GM19324 (cell line): ENCODE measurements around the gene DOK6.

Experiments used
- ATAC-seq: cut with Tn5 transposase; IDR thresholded peaks from one replicate; pipeline ENCODE4 v1.9.1; 2021; ENCODE audit warnings: mild to moderate bottlenecking, moderate library complexity; ENCODE audit not compliant: unreplicated experiment, low FRiP score

The DOK6 gene

DNA sequence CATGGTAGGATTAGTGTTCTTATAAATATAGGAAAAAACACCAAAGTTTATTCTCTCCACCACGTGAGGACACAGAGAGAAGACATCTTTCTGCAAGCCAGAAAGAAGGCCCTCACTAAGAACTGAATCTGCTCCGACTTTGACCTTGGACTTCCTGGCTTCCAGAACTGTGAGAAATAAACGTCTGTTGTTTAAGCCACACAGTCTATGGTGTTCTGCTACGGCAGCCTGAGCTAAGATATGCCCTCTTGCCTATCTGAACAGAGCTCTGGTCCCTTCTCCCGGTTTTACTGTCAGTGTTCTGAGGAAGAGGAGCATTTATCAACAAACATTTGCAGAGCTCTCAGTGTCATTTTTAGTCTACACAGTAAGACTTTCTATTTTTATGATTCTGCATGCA, 131.3 kb downstream of the DOK6 start:
- no peak for ATAC-seq

DNA sequence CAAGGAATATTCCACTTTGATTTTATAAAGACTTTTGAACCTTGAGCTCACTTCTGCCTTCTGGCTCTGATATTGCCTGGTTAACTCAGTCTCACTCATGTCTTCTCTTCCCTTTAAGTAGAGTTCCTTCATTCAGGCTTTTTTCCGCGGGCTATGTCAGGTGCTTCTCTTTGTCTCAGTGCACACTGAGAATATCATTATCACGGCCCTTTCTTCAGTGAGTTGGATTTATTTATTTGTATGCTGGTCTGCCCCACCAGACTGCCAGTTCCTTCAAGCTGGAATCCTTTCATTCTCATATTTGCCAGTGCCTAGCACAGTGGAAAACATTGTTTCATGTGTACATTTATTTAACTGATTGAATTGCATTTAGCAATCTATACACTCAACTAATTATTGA, 136.5 kb downstream of the DOK6 start:
- no peak for ATAC-seq

DNA sequence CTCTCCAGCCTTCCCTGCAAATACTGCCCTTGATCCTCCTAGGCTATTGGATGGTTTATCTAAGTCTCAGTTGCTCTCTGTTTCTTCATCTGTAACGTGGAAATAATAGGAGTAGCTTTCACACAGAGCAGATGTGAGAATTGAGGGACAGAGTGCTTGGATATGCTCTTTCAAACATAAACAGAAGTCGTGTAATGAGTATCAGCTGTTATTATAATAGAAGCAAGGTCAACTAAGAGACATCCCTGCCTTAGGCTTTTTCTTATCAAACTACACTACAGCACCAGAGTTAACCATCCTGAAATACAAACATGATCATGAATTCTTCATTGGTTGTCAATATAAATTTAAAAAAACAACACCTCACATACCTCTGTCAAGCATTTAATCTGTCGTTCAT, 138.2 kb downstream of the DOK6 start:
- no peak for ATAC-seq

DNA sequence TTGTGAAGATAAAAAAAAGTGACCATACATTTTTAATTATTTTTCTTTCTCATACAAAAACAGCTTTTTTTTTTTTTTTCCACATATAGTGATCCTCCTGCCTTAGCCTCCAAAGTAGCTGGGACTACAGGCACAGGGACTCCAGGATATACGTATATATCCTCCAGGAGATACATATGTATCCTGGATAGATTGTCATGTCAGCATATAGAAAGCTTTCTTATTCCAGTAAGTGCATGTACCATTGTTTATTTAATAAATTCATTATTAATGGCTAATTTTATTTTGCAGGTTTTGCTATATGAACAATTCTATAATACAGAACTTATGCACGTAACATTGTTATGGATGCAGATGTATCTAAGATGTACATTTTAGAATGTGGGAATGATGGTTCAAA, 138.7 kb downstream of the DOK6 start:
- no peak for ATAC-seq

DNA sequence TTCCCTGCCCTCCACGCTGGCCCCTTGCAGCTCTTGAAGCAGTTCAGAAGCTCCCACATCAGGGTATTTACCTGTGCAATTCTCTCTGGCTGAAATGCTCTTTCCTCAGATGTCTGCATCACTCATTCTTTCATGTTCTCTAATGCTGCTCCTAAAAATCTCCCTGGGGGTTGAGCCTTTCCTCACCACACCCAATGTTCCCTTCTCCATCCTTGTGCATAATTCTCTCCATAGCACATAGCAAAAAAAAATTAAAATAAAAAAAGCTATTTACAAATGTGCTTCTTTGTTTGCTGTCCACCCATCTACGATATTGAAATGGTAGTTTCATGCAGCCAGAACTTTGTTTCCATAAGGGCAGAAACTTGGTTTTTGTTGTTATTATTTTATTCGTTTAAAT, 155.5 kb downstream of the DOK6 start:
- ATAC-seq, result no peak

DNA sequence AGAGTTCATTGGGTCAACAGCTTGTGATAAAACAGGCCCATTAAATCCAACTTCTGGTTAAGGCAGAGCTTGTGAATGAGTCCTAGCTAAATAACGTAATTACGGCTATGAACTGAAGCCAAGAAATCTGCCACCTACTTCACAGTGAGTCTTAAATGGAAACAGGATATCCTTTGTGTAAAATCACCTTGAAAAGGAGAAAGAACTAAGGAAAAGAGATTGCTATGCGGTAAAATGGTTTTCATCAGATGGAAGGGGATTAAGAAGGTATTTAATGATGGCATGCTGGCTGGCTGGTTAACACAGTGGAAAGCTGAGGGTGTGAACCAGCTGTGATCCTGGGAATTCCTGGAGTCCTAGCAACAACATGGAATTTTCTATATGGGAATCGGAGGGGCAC, 156.6 kb downstream of the DOK6 start:
- ATAC-seq, result no peak

- ATAC-seq, result no peak
Measured at GRCh38 chr18:69558052-69558451, 157.4 kb downstream of the DOK6 start.

DNA sequence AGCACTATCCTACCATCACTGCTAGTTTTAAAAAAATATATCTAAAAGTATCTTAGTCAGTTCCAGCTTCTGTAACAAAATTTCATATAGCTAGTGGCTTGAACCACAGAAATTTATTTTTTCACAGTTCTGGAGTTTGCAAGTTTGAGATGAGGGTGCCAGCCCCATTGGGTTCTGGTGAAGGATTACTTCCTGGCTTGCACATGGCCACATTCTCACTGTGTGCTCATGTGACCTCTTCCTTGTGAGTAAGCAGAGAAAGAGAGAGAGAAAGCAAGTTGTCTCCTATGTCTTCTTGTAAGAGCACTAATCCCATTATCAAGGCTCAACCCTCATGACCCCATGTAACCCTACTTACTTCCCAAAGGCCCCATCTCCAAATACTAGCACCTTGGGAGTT, 158.9 kb downstream of the DOK6 start:
- ATAC-seq, result no peak

DNA sequence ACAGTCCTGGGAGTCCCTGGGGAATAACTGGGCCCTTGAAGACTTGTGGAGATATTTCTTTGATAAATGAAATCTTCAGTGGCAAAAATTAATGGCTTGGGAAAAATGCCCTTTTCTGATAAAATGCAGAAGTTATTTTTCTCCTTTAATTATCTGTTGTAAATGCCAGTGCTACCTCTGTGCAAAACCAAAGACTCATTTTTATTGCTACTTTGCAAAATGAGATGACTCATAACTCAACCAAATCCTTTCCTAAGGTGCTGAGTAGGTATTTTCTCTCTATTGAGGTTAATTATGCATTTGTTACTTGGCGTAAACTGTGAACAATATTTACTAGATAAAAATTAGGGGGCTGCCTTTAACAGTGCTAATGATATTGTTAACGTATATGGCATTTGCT, 163.9 kb downstream of the DOK6 start:
- no peak for ATAC-seq

GRCh38 chr18:69567813-69568488, 167.3 kb downstream of the DOK6 start:
- ATAC-seq, result no peak

- no peak for ATAC-seq
Measured at GRCh38 chr18:69569133-69569532, 168.4 kb downstream of the DOK6 start.

- ATAC-seq, result no peak
Measured at GRCh38 chr18:69574401-69574800, 173.7 kb downstream of the DOK6 start.

- ATAC-seq, result peak; percentile 79
Measured at GRCh38 chr18:69580107-69580506, 179.4 kb downstream of the DOK6 start.

- ATAC-seq, result no peak
Measured at GRCh38 chr18:69584429-69584828, 183.7 kb downstream of the DOK6 start.

DNA sequence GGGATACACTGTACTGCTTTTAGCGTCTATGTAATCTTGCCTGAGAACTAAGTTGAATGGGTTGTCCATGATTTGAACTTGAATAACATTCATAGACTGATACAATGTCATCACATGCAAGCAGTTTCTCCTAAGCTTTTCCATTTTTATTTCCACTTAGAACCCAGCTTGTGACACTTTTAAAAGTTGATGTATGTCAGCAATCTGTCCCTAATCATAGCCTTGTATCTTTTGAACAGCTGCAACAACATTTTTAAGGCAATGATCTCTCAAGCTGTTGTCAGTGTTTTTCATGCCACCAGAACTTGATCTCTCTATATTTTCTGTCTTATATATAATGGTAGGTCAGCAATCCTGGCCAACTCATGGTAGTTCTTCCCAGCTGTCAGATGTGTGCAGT, 185.0 kb downstream of the DOK6 start:
- no peak for ATAC-seq

DNA sequence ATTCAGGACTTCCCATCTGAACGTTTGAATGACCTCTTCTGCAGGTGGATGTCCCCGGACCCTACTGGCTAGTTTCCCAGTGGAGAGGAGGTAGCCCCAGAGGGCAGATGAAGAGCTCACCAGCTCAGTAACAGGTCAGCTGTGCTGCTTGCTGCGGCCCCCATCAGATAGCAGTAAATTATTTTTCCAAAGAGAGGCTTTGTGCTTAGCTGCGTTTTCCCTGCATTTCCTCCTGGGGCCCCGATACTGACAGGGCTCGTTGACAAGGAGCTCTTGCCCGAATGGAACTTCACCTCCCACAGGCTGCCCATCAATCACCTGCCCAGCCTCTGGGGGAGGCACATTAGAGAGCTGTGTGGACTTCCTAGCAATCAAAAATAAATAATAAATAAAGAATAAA, 185.8 kb downstream of the DOK6 start:
- ATAC-seq, result no peak

GRCh38 chr18:69588301-69588700, 187.6 kb downstream of the DOK6 start:
- ATAC-seq, result no peak

- no peak for ATAC-seq
Measured at GRCh38 chr18:69590150-69590549, 189.5 kb downstream of the DOK6 start.

DNA sequence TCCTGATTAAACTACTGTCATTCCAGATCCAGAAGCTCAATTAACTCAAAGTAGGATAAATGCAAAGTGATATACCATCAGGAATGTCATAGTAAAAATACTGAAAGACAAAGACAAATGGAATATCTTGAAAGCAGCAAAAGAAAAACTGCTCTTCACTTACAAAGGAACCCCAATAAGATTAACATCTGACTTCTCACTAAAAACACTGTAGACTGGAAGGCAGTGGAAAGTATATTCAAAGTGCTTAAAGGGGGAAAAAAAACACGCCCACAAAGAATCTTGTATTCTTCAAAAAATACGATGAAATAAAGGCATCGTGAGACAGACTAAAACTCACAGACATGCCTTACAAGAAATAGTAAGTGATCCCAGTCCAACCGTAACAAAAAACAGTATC, 195.7 kb downstream of the DOK6 start:
- no peak for ATAC-seq

GRCh38 chr18:69597561-69597960, 196.9 kb downstream of the DOK6 start:
- ATAC-seq, result no peak

DNA sequence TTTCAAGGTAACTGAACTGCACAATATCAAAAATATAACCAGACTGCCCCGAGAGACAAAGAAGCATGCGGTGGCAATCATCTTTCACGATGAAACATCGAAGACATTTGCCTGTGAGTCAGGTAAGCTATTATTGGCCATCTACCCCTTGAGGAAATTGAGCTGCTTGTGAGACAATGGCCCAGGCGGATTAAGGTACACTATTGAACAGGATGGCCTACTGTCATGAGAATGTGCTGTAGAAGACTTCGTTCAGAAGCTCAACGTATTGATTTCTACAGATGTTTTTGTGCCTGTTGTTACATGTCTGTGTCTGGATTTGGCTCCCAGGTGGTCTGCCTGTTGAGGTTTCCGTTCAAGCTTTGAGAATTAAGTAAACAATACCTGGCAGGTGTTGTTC, 198.7 kb downstream of the DOK6 start:
- no peak for ATAC-seq

DNA sequence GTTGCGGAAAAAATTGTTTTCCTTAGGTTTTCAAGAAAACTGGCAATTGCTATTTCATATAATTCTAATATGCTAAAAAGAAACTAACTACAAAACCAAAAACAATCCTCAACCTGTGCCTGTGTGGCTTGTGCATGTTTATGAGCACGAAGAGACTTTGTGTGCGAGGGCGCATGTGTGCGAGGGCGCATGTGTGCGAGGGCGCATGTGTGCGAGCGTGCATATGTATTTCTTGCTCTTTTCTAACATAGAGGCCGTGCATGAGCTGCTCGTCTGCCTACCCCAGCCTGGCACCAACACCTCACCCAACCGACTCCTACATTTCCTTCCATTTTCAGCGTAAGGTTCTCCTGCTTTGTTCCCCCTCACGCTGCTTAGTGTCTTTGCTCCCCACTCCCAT, 211.6 kb downstream of the DOK6 start:
- ATAC-seq, result no peak

DNA sequence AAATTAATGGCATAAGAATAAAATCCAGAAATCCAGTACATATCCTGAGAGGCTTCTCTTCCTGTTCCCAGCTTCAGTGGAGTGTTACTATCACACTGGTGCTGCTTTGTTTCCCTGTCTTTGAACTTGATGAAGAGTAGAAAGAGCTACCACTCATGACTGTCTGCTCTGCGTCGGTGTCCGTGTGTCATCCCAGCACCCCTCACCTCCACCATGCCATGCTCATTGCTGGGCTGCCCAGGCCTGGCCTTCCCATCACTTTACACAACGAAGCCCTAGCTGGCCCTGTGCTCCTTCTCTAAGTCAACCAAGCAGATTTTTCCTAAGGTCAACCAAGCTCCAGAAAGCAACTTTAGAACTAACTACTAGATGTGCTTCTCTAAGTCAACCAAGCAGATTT, 215.4 kb downstream of the DOK6 start:
- no peak for ATAC-seq
